Erythroblast (primary cell): ENCODE data around the gene GOLGA8N.

Experiments
- DNase-seq, 2 experiments: peaks; one replicate each; lab custom pipeline; 2025; lab: John Stamatoyannopoulos, UW
- GATA1 ChIP-seq: IDR thresholded peaks from 2 replicates; pipeline ENCODE4 v1.6.1; 2011; ENCODE audit warnings: low read depth, mild to moderate bottlenecking, control low read depth, low read length, moderate library complexity
- POLR2A ChIP-seq: IDR thresholded peaks from 2 replicates; pipeline ENCODE4 v1.6.1; 2011; ENCODE audit warnings: mild to moderate bottlenecking, low read length

The GOLGA8N gene

DNA sequence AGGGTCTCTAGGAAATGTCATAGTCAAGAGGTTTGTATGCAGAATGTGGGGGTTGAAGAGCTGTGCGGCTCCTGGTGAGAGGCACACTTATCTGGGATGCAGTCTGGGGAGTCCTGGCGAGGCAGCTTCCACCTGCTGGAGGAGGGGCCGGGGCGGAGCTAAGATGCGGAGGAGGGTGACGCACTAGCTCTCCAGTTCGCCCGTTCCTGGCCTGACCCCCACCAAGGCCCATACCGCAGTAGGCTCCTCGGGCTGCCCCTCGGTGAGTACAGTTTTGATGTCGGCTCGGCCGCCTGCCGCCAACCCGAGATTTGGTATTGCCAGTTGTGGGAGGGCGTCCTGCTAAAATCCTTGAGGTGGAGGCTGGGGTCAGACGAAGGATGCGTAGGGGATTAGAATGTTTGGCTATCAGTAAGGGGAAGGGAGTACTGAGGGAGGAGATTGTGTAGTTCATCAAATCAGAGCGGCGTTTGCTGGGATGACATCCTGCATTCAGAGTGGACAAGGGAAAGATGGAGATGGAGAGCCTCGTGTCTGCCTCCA is 48.3 kb downstream of the GOLGA8N start, which contains the start of gene SCG5:
Gene SCG5 (plus strand): TSS at position 194 of the 543 bp plus-strand sequence. CDS start 1,883 bp downstream, outside the sequence.
- peak; percentile 18 to 20 for DNase-seq
- TF ChIP-seq GATA1 (no peak), POLR2A (no peak)

DNA sequence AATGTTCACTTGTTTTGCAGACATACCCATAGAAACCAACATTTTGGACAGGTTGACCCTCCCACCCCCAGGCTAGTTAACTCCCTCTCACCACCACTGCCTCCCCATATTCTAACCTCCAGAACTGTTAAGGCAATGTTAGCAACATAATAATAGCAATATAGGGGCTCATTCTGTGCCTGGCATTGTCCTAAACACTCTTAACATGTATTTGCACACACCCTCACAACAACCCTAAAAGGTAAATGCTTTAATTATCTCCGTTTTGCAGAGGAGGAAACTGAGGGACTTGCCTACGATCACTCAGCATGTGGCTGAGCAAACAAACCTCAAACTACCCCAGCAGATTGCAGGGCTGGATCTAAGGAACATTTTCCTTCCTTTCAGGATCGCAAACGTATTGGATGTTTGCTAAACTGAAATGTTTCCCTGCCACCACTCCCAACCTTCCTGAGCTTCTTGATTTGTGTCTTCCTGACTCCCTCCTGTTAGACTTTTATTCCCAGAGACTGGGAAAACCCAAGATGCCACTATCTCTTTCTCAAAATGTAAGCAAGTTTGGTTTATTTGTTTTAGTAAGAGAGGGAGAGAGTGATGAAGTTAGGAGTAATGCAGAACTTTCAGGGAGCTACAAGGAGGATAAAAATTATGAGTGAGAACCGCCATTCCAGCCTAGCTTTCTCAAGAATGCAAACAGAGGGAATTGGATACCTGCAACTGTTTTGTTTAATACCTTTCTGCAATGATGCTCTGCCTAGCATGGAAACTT is 49.6 kb downstream of the GOLGA8N start:
- TF ChIP-seq GATA1 (no peak), POLR2A (no peak)
- DNase-seq = no peak

DNA sequence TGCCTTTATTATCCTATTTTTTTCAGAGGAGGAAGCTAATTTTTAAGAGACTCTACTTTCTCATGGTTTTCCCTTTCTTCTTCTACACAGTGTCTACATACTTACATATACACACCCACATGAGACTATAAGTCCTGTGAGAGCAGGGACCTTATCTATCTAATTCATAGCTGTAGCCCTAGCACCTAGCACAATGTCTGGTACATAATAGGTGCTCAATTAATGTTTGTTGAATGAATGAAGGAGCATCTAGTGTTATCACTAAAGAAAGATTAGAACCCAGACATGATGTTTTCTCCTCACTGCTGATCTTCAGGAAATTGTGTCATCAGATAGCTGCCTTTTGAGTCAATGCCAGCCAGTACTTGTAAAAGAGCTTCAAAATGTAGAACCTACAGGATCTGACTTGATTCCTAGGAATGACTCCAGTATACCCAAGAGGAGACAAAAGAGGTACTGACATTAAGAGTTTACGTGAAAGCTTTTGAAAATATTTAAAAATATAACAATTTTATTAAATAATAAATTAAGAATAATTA is 50.7 kb downstream of the GOLGA8N start:
- TF ChIP-seq GATA1 (no peak), POLR2A (no peak)
- no peak for DNase-seq

DNA sequence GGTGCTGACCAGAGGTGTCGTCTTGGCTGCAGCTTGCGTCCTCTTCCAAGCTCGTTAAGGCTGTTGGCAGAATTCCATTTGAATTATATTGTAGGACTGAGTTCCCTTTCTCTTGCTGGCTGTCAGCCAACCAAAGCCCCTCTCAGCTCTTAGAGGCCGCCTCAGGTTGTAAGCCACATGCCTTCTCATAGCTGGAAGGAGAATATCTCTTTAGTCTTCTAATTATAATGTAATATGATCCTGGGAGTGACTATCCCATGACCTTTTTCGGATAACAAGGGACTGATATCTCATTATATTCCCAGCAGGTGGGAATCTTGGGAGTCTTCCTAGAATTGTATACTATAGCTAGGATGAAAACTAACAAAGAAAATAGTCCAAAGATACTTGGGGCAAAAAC is 53.0 kb downstream of the GOLGA8N start:
- DNase-seq = no peak
- TF ChIP-seq POLR2A = no peak
- no peak for TF ChIP-seq GATA1

GRCh38 chr15:32649342-32649741 is 56.1 kb downstream of the GOLGA8N start:
- no peak for TF ChIP-seq POLR2A
- no peak for TF ChIP-seq GATA1
- no peak for DNase-seq

DNA sequence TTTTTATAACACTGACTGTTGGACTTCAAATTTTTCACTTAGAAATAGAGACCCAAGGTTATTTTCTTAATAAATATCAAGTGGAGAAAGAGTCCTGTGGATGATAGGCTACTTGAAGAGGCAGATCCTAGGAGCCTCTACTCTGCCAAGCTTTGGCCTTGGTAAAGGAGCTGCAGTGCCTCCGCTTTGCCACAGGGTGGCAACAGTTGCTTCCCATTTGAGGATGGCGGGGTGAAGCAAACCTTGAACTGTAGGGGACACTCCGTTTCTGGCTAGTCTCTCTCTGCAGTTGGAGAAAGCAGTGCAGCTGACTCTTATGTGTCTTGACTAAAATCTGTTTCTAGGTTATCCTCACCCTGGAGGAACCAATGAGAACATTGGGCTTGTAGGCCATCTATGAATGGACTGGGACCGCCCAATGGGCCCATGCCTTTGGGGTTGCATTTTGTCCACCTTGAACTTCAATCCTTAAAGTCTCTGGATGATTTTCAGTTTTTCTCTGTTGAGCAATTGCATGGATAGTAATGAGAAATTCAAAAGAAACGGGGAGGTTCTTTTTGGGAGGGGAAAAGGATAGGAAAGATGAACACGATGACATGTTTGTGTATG is 58.1 kb downstream of the GOLGA8N start:
- peak; percentile 59 to 66 for DNase-seq
- TF ChIP-seq GATA1 (no peak), POLR2A (no peak)

GRCh38 chr15:32652178-32652577 is 58.9 kb downstream of the GOLGA8N start:
- no peak for DNase-seq
- TF ChIP-seq POLR2A (no peak), GATA1 (no peak)

DNA sequence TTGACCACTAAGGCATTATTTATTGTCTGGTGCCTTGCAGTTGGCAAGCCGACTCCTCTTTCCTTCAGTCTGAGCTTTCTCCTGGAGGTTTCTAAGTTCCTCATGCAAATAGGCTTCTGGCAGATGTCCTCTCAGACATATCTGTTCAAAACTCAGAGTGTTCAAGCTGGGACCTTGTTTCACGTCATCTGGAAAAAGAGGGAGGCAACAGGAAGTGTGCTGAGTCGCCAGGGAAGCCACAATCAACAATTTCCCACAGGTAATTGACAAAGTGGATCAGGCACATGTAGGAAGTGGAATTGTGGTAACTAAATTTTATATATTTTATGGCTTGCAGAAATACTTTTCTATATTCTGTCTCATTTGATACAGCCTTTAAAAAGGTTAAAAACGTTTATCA is 62.8 kb downstream of the GOLGA8N start:
- no peak for TF ChIP-seq POLR2A
- no peak for DNase-seq

DNA sequence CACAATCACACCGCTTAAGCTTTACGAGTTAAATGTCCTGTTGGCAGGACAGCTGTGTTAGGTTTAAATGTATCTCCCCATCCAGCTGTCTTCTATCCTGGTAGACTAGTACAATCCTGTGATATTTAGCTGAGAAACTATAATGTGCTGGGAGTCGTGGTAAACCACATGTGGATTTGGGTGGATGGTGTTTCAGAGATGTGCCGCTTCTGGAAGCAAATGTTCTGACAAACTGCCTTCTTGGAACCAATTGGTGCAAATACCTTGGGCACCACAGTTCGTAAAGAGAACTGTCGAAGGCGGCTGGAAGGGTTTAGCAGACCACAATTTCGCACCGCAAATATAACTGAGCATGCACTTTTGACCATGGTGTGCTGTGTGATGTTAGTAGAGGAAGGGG is 63.2 kb downstream of the GOLGA8N start:
- TF ChIP-seq GATA1 (no peak), POLR2A (no peak)
- DNase-seq = no peak
